Liver (tissue), 9 donors: ENCODE data around the gene GULP1. TPM values are rescaled to one million over a fixed set of nuclear protein-coding genes. Genes with fewer than 3 reads are reported as not detected.

ENCODE experiments used
- DNase-seq: peaks from one replicate; pipeline ENCODE4 v3.0.0-alpha.2; 2017; ENCODE audit warnings: low spot score
- H3K27ac ChIP-seq, 2 donors: one replicate each; pipeline ENCODE4 v1.7.0; 2013; ENCODE audit warnings: inconsistent platforms in 2 of 2, low read length in 2 of 2, control low read depth in 1 of 2, low read depth in 1 of 2, mild to moderate bottlenecking in 1 of 2
- H3K27me3 ChIP-seq, 4 donors: one replicate each; pipeline versions ENCODE4 v1.6.1 to v1.7.0; 2013; ENCODE audit warnings: low read length in 3 of 4, inconsistent platforms in 1 of 4, mild to moderate bottlenecking in 1 of 4, moderate library complexity in 1 of 4; ENCODE audit not compliant: control insufficient read depth in 4 of 4, insufficient read depth in 4 of 4
- H3K36me3 ChIP-seq, 4 donors: one replicate each; pipeline versions ENCODE4 v1.6.1 to v1.7.0; 2013; ENCODE audit warnings: low read length in 3 of 4, mild to moderate bottlenecking in 3 of 4, low read depth in 1 of 4, moderate library complexity in 1 of 4; ENCODE audit not compliant: control insufficient read depth in 4 of 4, insufficient read depth in 3 of 4
- H3K4me1 ChIP-seq, 4 donors: one replicate each; pipeline versions ENCODE4 v1.6.1 to v1.7.0; 2013; ENCODE audit warnings: low read length in 3 of 4, mild to moderate bottlenecking in 3 of 4, moderate library complexity in 1 of 4; ENCODE audit not compliant: control insufficient read depth in 4 of 4, insufficient read depth in 4 of 4
- H3K4me3 ChIP-seq, 3 donors: one replicate each; pipeline versions ENCODE4 v1.6.1 to v1.7.0; 2013; ENCODE audit warnings: low read length in 3 of 3, control low read depth in 1 of 3, low read depth in 1 of 3, mild to moderate bottlenecking in 1 of 3
- H3K9ac ChIP-seq, 2 donors: one replicate each; pipeline ENCODE4 v1.7.0; 2013; ENCODE audit warnings: low read length in 2 of 2, mild to moderate bottlenecking in 2 of 2, moderate library complexity in 2 of 2, control low read depth in 1 of 2, low read depth in 1 of 2
- H3K9me3 ChIP-seq, 4 donors: one replicate each; pipeline versions ENCODE4 v1.6.1 to v1.7.0; 2013; ENCODE audit warnings: low read length in 3 of 4; ENCODE audit not compliant: control insufficient read depth in 4 of 4
- ATF3 ChIP-seq: IDR thresholded peaks from 2 replicates; pipeline ENCODE4 v1.6.1; 2016; ENCODE audit warnings: antibody characterized with exemption
- EGR1 ChIP-seq, 2 donors: IDR thresholded peaks; 2 replicates each; pipeline ENCODE4 v1.6.1; 2016 to 2018; ENCODE audit warnings: antibody characterized with exemption in 2 of 2, low read depth in 2 of 2
- FOXA1 ChIP-seq: IDR thresholded peaks from 2 replicates; pipeline ENCODE4 v1.6.1; 2016; ENCODE audit warnings: antibody characterized with exemption
- FOXA2 ChIP-seq: IDR thresholded peaks from 2 replicates; pipeline ENCODE4 v1.6.1; 2016; ENCODE audit warnings: antibody characterized with exemption
- GABPA ChIP-seq, 2 donors: IDR thresholded peaks in 1 of 2; conservative IDR thresholded peaks in 1 of 2; 2 replicates each; pipeline ENCODE4 v1.6.1; 2016; ENCODE audit warnings: antibody characterized with exemption in 2 of 2, mild to moderate bottlenecking in 1 of 2, moderate library complexity in 1 of 2
- HNF4A ChIP-seq, 2 donors: conservative IDR thresholded peaks; 2 replicates each; pipeline ENCODE4 v1.6.1; 2016; ENCODE audit warnings: antibody characterized with exemption in 2 of 2, mild to moderate bottlenecking in 2 of 2
- HNF4G ChIP-seq: IDR thresholded peaks from 2 replicates; pipeline ENCODE4 v1.6.1; 2016; ENCODE audit warnings: antibody characterized with exemption
- JUND ChIP-seq, 2 donors: IDR thresholded peaks; 2 replicates each; pipeline ENCODE4 v1.6.1; 2016; ENCODE audit warnings: antibody characterized with exemption in 2 of 2
- MAX ChIP-seq: IDR thresholded peaks from 2 replicates; pipeline ENCODE4 v1.6.1; 2016; ENCODE audit warnings: antibody characterized with exemption
- NR2F2 ChIP-seq: IDR thresholded peaks from 2 replicates; pipeline ENCODE4 v1.6.1; 2016; ENCODE audit warnings: antibody characterized with exemption
- RAD21 ChIP-seq, 2 donors: IDR thresholded peaks; 2 replicates each; pipeline ENCODE4 v1.6.1; 2016; ENCODE audit warnings: antibody characterized with exemption in 2 of 2, mild to moderate bottlenecking in 2 of 2
- REST ChIP-seq: IDR thresholded peaks from 2 replicates; pipeline ENCODE4 v1.6.1; 2016; ENCODE audit warnings: antibody characterized with exemption, mild to moderate bottlenecking
- RXRA ChIP-seq, 2 donors: IDR thresholded peaks; 2 replicates each; pipeline ENCODE4 v1.6.1; 2017 to 2018; ENCODE audit warnings: antibody characterized with exemption in 2 of 2, mild to moderate bottlenecking in 1 of 2
- TAF1 ChIP-seq: conservative IDR thresholded peaks from 2 replicates; pipeline ENCODE4 v1.6.1; 2016; ENCODE audit warnings: antibody characterized with exemption, mild to moderate bottlenecking
- YY1 ChIP-seq: IDR thresholded peaks from 2 replicates; pipeline ENCODE4 v1.6.1; 2016; ENCODE audit warnings: antibody characterized with exemption, mild to moderate bottlenecking
- ZBTB33 ChIP-seq: IDR thresholded peaks from 2 replicates; pipeline ENCODE4 v1.6.1; 2016; ENCODE audit warnings: antibody characterized with exemption
- WGBS: extraction: QIAGEN DNeasy Blood & Tissue Kit; methylation state at CpG from one replicate; pipeline ENCODE4 v1.1.7; 2013; 5-methylcytosine and 5-hydroxymethylcytosine counted together
- polyA plus RNA-seq, 2 donors: library from polyadenylated mRNA; stranded (reverse) in 1 of 2; unstranded in 1 of 2; fragments of 200-250 nt in 1 of 2; fragments of >200 nt in 1 of 2; fragmentation: Nextera tagmentation in 1 of 2; extraction: Ambion mirVana in 1 of 2; gene quantifications; one replicate each; pipeline versions ENCODE4 v1.2.1 to v1.2.3, GENCODE V29; 2013 to 2015
- total RNA-seq, 2 donors: library from RNA; depleted of rRNA; stranded (reverse); fragments of >200 nt; gene quantifications; one replicate each; pipeline ENCODE4 v1.2.3, GENCODE V29; 2014
- donor health status: healthy.
- donor health status: healthy.
- donor health status: healthy.
- donor health status: healthy.
- donor health status: healthy.

Gene GULP1
- total and polyA plus RNA-seq, 4 donors = 0.53 to 6.9 (median 0.89) TPM

GRCh38 chr2:188527141-188527540 lies 235.5 kb downstream of the GULP1 start:
- H3K9ac ChIP-seq = no peak overlapping the region
- WGBS = 72% methylated on average over 1 of the region's 1 CpG
- DNase-seq = no peak

GRCh38 chr2:188527581-188527993 lies 235.9 kb downstream of the GULP1 start:
- Histone ChIP-seq H3K9me3 (no peaks in the 10 kb centered on the region), H3K36me3 (no peaks in the 10 kb centered on the region), H3K9ac (no peak overlapping the region), H3K4me3 (no peak overlapping the region), H3K27ac (no peak overlapping the region), H3K4me1 (no peaks in the 10 kb centered on the region), H3K27me3 (no peaks in the 10 kb centered on the region)
- WGBS = 79% methylated on average over 5 of the region's 5 CpGs
- no peak for DNase-seq
- no peak for TF ChIP-seq EGR1 (IDR thresholded peaks at IDR 0.05; ENCODE audit: low read depth in 2 of 2)
- no peak for TF ChIP-seq REST
- TF ChIP-seq TAF1 = no peak
- TF ChIP-seq JUND (IDR thresholded peaks at IDR 0.05) = no peak

More at GRCh38 chr2:188527141-188527540, 235.5 kb downstream of the GULP1 start:
- H3K27ac ChIP-seq = no peak overlapping the region
- H3K27me3 ChIP-seq = no peaks in the 10 kb centered on the region
- no peak for TF ChIP-seq MAX
- TF ChIP-seq NR2F2 = no peak
- TF ChIP-seq ZBTB33 = no peak
- TF ChIP-seq HNF4G = no peak
- no peak for TF ChIP-seq RAD21 (IDR thresholded peaks at IDR 0.05)
- TF ChIP-seq ATF3 = no peak
- no peak for TF ChIP-seq RXRA (IDR thresholded peaks at IDR 0.05)
- TF ChIP-seq HNF4A (conservative IDR thresholded peaks at IDR 0.05) = no peak
- TF ChIP-seq FOXA1 = no peak
- TF ChIP-seq GABPA (IDR thresholded peaks at IDR 0.05 in 1 of 2, conservative IDR thresholded peaks at IDR 0.05 in 1 of 2) = no peak
- no peak for TF ChIP-seq YY1
- no peak for TF ChIP-seq JUND (IDR thresholded peaks at IDR 0.05)
- no peak for TF ChIP-seq FOXA2
- H3K4me1 ChIP-seq = no peaks in the 10 kb centered on the region
- H3K4me3 ChIP-seq = no peak overlapping the region
- no peaks in the 10 kb centered on the region for H3K9me3 ChIP-seq
- H3K36me3 ChIP-seq = no peaks in the 10 kb centered on the region
